HCT116 (cell line): ENCODE results near the gene GMCL1. TPM values are rescaled to one million over a fixed set of nuclear protein-coding genes. Genes with fewer than 3 reads are reported as not detected.

Experiments
- ATAC-seq: fragments of 200-7000 bp; cut with Tn5 transposase; 2 replicates; pipeline ENCODE4 v1.9.1; 2020; ENCODE audit warnings: mild to moderate bottlenecking, moderate library complexity
- BruUV-seq: library from RNA; stranded (reverse); fragments of 400-500 nt; replicated peaks from 2 replicates; lab custom pipeline; 2021; lab: Mats Ljungman, UMichigan
- CTCF ChIA-PET: fragments of 300-600 bp; sonication (Branson Sonifier 250); formaldehyde crosslinking; loops from one replicate; lab custom pipeline; 2021; ENCODE audit warnings: antibody characterized with exemption; lab: Charles Lee
- POLR2A ChIA-PET: fragments of 300-600, 350-600 bp; sonication (Branson Sonifier 250); formaldehyde crosslinking; loops from one replicate; lab custom pipeline; 2021; ENCODE audit warnings: antibody characterized with exemption; lab: Charles Lee
- RAD21 ChIA-PET, 2 experiments: fragments of 300-600 bp; sonication (Branson Sonifier 250); formaldehyde crosslinking; loops; one replicate each; lab custom pipeline; 2023; ENCODE audit warnings: low total read pairs in 2 of 2; ENCODE audit not compliant: uncharacterized antibody in 2 of 2, unreplicated experiment in 2 of 2, low non-redundant PET in 1 of 2; lab: Charles Lee
- DNase-seq: peaks from one replicate; pipeline ENCODE4 v3.0.0-alpha.2; 2010; ENCODE audit warnings: low read depth, low spot score
- H2AFZ ChIP-seq: fragments of 200-600 bp; shearing (Covaris generic), sonication (generic); 2 replicates; pipeline ENCODE4 v1.6.1; 2017; ENCODE audit warnings: low read depth, mixed run types, mixed read lengths, antibody characterized with exemption, low read length; ENCODE audit not compliant: poor library complexity, severe bottlenecking
- H3K27ac ChIP-seq: 2 replicates; pipeline ENCODE4 v1.5.1; 2012; ENCODE audit warnings: low read depth, low read length
- H3K27me3 ChIP-seq: fragments of 200-600 bp; sonication (generic); 2 replicates; pipeline ENCODE4 v1.6.1; 2016; ENCODE audit warnings: mixed run types, low read length, mixed read lengths; ENCODE audit not compliant: insufficient read depth
- H3K36me3 ChIP-seq, 2 experiments: fragments of 200-500 bp in 1 of 2; fragments of 200-600 bp in 1 of 2; sonication (Bioruptor generic) in 1 of 2; sonication (generic) in 1 of 2; 2 replicates each; pipeline versions ENCODE4 v1.5.1 to v1.6.1; 2014 to 2016; ENCODE audit warnings: low read length in 2 of 2, inconsistent platforms in 1 of 2, mixed read lengths in 1 of 2, mixed run types in 1 of 2; ENCODE audit not compliant: insufficient read depth in 2 of 2, control insufficient read depth in 1 of 2
- H3K4me1 ChIP-seq, 2 experiments: fragments of 200-600 bp in 1 of 2; sonication (generic) in 1 of 2; 2 replicates each; pipeline versions ENCODE4 v1.5.1 to v1.6.1; 2012 to 2017; ENCODE audit warnings: low read length in 2 of 2, inconsistent platforms in 1 of 2, mild to moderate bottlenecking in 1 of 2, mixed read lengths in 1 of 2, mixed run types in 1 of 2, moderate library complexity in 1 of 2; ENCODE audit not compliant: insufficient read depth in 2 of 2, control insufficient read depth in 1 of 2
- H3K4me2 ChIP-seq: fragments of 200-600 bp; sonication (generic); 2 replicates; pipeline ENCODE4 v1.6.1; 2017; ENCODE audit warnings: mixed run types, low read length, mixed read lengths
- H3K4me3 ChIP-seq, 2 experiments: fragments of 200-600 bp in 1 of 2; sonication (generic) in 1 of 2; replicated peaks in 1 of 2; 2 replicates each; pipeline ENCODE4 v1.5.1; 2011 to 2016; ENCODE audit warnings: low read length in 2 of 2, control low read depth in 1 of 2, low read depth in 1 of 2, mild to moderate bottlenecking in 1 of 2, mixed read lengths in 1 of 2, mixed run types in 1 of 2
- H3K79me2 ChIP-seq: fragments of 200-600 bp; sonication (generic); 2 replicates; pipeline ENCODE4 v1.6.1; 2017; ENCODE audit warnings: mild to moderate bottlenecking, mixed run types, low read length, moderate library complexity, mixed read lengths; ENCODE audit not compliant: insufficient read depth
- H3K9ac ChIP-seq: fragments of 200-600 bp; sonication (generic); 2 replicates; pipeline ENCODE4 v1.6.1; 2016; ENCODE audit warnings: low read length, mixed read lengths
- H3K9me2 ChIP-seq: fragments of 200-600 bp; sonication (generic), shearing (Covaris generic); 2 replicates; pipeline ENCODE4 v1.6.1; 2017; ENCODE audit warnings: mixed run types, mild to moderate bottlenecking, moderate library complexity; ENCODE audit not compliant: insufficient read depth
- H3K9me3 ChIP-seq, 2 experiments: fragments of 200-500 bp in 1 of 2; fragments of 200-600 bp in 1 of 2; sonication (Bioruptor generic) in 1 of 2; sonication (generic) in 1 of 2; 2 replicates each; pipeline ENCODE4 v1.6.1; 2014 to 2017; ENCODE audit warnings: low read length in 2 of 2, mixed read lengths in 2 of 2, inconsistent platforms in 1 of 2, low read depth in 1 of 2, mild to moderate bottlenecking in 1 of 2, mixed run types in 1 of 2, moderate library complexity in 1 of 2; ENCODE audit not compliant: control insufficient read depth in 1 of 2, insufficient read depth in 1 of 2
- H4K20me1 ChIP-seq: fragments of 200-600 bp; sonication (generic), shearing (Covaris generic); 2 replicates; pipeline ENCODE4 v1.6.1; 2017; ENCODE audit warnings: mixed run types, mild to moderate bottlenecking, moderate library complexity; ENCODE audit not compliant: insufficient read depth
- CBX3 ChIP-seq: IDR thresholded peaks from 2 replicates; pipeline ENCODE4 v1.6.1; 2012; ENCODE audit warnings: low read depth
- EZH2 ChIP-seq: fragments of 200-600 bp; sonication (generic); IDR thresholded peaks from 2 replicates; pipeline ENCODE4 v1.6.1; 2017; ENCODE audit warnings: antibody characterized with exemption, mixed run types
- FOSL1 ChIP-seq: IDR thresholded peaks from 2 replicates; pipeline ENCODE4 v1.6.1; 2012; ENCODE audit warnings: low read depth
- JUND ChIP-seq: IDR thresholded peaks from 2 replicates; pipeline ENCODE4 v1.6.1; 2012
- POLR2A ChIP-seq: IDR thresholded peaks from 2 replicates; pipeline ENCODE4 v1.7.0; 2011; ENCODE audit warnings: borderline replicate concordance; ENCODE audit not compliant: insufficient read depth, insufficient read length; ENCODE audit errors: extremely low read depth
- POLR2AphosphoS5 ChIP-seq: IDR thresholded peaks from 2 replicates; pipeline ENCODE4 v1.6.1; 2011; ENCODE audit warnings: mild to moderate bottlenecking, low read depth, low read length, moderate library complexity
- RAD21 ChIP-seq: IDR thresholded peaks from 2 replicates; pipeline ENCODE4 v1.6.1; 2012; ENCODE audit warnings: low read depth, mild to moderate bottlenecking
- SIN3A ChIP-seq: IDR thresholded peaks from 2 replicates; pipeline ENCODE4 v1.6.1; 2012; ENCODE audit warnings: low read depth
- TCF7L2 ChIP-seq: IDR thresholded peaks from 2 replicates; pipeline ENCODE4 v1.7.0; 2011; ENCODE audit warnings: borderline replicate concordance, inconsistent platforms; ENCODE audit not compliant: insufficient read depth, insufficient read length; ENCODE audit errors: extremely low read depth
- ZFX ChIP-seq: fragments of 450-650 bp; IDR thresholded peaks from 2 replicates; pipeline ENCODE4 v1.6.1; 2017
- intact Hi-C: fragments of 100-400 bp; cut with micrococcal nuclease; formaldehyde crosslinking; loops from 2 replicates; pipeline ENCODE4 v1.10.0; 2022
- total RNA-seq: library from RNA; stranded (reverse); gene quantifications from one replicate; pipeline ENCODE4 v1.2.1, GENCODE V29; 2021; ENCODE audit not compliant: unreplicated experiment
- TF ChIP-seq, protein P1 (sequence below): IDR thresholded peaks from 2 replicates; pipeline ENCODE4 v1.6.1; 2012
- TF ChIP-seq, protein P2 (sequence below), 3 experiments: fragments of 200-600 bp in 1 of 3; sonication (generic) in 1 of 3; IDR thresholded peaks in 2 of 3; conservative IDR thresholded peaks in 1 of 3; 2 replicates each; pipeline ENCODE4 v1.5.1; 2012 to 2017; ENCODE audit warnings: low read depth in 2 of 3, low read length in 2 of 3, antibody characterized with exemption in 1 of 3, borderline replicate concordance in 1 of 3, control low read depth in 1 of 3, mild to moderate bottlenecking in 1 of 3, mixed read lengths in 1 of 3, mixed run types in 1 of 3, moderate library complexity in 1 of 3; ENCODE audit not compliant: insufficient read depth in 1 of 3
- TF ChIP-seq, protein P3 (sequence below): IDR thresholded peaks from 2 replicates; pipeline ENCODE4 v1.6.1; 2012; ENCODE audit warnings: low read depth
- TF ChIP-seq, protein P4 (sequence below): IDR thresholded peaks from 2 replicates; pipeline ENCODE4 v1.6.1; 2011; ENCODE audit warnings: mild to moderate bottlenecking, low read length, moderate library complexity; ENCODE audit not compliant: insufficient replicate concordance; ENCODE audit errors: extremely low read depth

The GMCL1 gene
- total RNA-seq, 1 experiment from 2014 or later = 16.7 TPM

DNA sequence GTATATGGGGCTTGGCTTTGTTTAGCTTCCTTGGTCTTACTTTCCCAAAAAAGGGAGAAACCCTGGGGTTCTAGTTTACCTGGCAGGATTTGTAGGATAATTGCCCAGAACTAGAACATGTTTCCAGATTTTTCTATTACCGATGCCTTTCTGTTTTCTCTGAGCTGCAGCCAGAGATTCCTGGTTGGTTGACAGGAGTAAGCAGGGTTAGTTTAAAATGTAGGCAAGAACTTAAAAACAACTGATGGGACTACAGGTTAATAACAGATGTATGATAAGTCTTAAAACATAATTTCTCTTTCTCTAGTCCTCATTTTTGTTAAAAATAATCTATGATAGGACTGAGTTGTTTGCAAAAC lies 38.9 kb upstream of the GMCL1 start:
- Histone ChIP-seq H3K9me2 (no peaks in the 10 kb centered on the region), H3K4me1 (no peaks in the 10 kb centered on the region), H3K9me3 (no peaks in the 10 kb centered on the region), H3K4me3 (no peak overlapping the region), H3K4me2 (no peak overlapping the region), H3K79me2 (no peaks in the 10 kb centered on the region), H3K27ac (no peak overlapping the region), H3K9ac (no peak overlapping the region), H4K20me1 (no peaks in the 10 kb centered on the region), H2AFZ (no peak overlapping the region), H3K27me3 (no peaks in the 10 kb centered on the region), H3K36me3 (no peaks in the 10 kb centered on the region)
- ChIA-PET POLR2A (no interaction called here), CTCF (interaction anchor here (1.8 kb wide), 1 partner anchor 66 kb away, joined by 4 read pairs; no protein-coding TSS in a partner anchor), RAD21 (no interaction called here)
- no peak for ATAC-seq
- TF ChIP-seq POLR2AphosphoS5 = no peak
- TF ChIP-seq JUND = no peak
- no peak for DNase-seq
- BruUV-seq = no TSS peak
- intact Hi-C loops = no loop called here

DNA sequence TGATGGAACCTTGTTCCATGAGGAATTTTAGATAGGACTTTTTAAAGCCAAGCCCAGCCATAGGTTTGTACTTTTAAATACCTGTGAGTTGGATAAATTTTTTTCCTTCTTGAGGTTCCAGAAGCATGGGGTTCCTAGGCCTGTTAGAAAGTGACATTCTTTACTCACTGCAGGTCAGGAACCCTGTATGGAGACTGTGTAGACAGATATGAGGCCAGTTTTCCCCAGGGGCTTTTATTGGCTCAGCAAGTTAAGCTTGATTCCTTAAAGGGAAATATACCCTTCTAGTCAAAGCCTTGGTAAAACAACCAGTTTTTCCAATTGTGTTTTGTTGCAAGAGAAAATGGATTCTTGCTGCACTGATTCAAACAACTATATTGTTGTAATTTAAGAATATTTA lies 38.4 kb upstream of the GMCL1 start:
- CTCF ChIA-PET = no interaction called here
- POLR2A ChIA-PET = no interaction called here
- intact Hi-C loops = no loop called here

More for the DNA sequence above, 38.4 kb upstream of the GMCL1 start:
- DNase-seq (no peak), ATAC-seq (no peak)
- Histone ChIP-seq H3K4me1 (no peaks in the 10 kb centered on the region), H3K9me2 (no peaks in the 10 kb centered on the region), H3K4me3 (no peak overlapping the region), H3K36me3 (no peaks in the 10 kb centered on the region), H2AFZ (no peak overlapping the region), H3K79me2 (no peaks in the 10 kb centered on the region), H3K27ac (no peak overlapping the region), H3K27me3 (no peaks in the 10 kb centered on the region), H3K4me2 (no peak overlapping the region), H3K9ac (no peak overlapping the region), H3K9me3 (no peaks in the 10 kb centered on the region), H4K20me1 (no peaks in the 10 kb centered on the region)
- no TSS peak for BruUV-seq
- RAD21 ChIA-PET = no interaction called here
- TF ChIP-seq EZH2 (no peak), RAD21 (no peak), TCF7L2 (no peak), FOSL1 (no peak), CBX3 (no peak), POLR2A (no peak), ZFX (no peak), SIN3A (no peak)
- TF ChIP-seq, protein P1, sequence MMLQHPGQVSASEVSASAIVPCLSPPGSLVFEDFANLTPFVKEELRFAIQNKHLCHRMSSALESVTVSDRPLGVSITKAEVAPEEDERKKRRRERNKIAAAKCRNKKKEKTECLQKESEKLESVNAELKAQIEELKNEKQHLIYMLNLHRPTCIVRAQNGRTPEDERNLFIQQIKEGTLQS = no peak
- TF ChIP-seq, protein P2, sequence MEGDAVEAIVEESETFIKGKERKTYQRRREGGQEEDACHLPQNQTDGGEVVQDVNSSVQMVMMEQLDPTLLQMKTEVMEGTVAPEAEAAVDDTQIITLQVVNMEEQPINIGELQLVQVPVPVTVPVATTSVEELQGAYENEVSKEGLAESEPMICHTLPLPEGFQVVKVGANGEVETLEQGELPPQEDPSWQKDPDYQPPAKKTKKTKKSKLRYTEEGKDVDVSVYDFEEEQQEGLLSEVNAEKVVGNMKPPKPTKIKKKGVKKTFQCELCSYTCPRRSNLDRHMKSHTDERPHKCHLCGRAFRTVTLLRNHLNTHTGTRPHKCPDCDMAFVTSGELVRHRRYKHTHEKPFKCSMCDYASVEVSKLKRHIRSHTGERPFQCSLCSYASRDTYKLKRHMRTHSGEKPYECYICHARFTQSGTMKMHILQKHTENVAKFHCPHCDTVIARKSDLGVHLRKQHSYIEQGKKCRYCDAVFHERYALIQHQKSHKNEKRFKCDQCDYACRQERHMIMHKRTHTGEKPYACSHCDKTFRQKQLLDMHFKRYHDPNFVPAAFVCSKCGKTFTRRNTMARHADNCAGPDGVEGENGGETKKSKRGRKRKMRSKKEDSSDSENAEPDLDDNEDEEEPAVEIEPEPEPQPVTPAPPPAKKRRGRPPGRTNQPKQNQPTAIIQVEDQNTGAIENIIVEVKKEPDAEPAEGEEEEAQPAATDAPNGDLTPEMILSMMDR (IDR thresholded peaks at IDR 0.05 in 2 of 3, conservative IDR thresholded peaks at IDR 0.05 in 1 of 3; ENCODE audit: borderline replicate concordance in 1 of 3, insufficient read depth in 1 of 3, low read depth in 2 of 3, low read length in 2 of 3) = no peak
- TF ChIP-seq, protein P3, sequence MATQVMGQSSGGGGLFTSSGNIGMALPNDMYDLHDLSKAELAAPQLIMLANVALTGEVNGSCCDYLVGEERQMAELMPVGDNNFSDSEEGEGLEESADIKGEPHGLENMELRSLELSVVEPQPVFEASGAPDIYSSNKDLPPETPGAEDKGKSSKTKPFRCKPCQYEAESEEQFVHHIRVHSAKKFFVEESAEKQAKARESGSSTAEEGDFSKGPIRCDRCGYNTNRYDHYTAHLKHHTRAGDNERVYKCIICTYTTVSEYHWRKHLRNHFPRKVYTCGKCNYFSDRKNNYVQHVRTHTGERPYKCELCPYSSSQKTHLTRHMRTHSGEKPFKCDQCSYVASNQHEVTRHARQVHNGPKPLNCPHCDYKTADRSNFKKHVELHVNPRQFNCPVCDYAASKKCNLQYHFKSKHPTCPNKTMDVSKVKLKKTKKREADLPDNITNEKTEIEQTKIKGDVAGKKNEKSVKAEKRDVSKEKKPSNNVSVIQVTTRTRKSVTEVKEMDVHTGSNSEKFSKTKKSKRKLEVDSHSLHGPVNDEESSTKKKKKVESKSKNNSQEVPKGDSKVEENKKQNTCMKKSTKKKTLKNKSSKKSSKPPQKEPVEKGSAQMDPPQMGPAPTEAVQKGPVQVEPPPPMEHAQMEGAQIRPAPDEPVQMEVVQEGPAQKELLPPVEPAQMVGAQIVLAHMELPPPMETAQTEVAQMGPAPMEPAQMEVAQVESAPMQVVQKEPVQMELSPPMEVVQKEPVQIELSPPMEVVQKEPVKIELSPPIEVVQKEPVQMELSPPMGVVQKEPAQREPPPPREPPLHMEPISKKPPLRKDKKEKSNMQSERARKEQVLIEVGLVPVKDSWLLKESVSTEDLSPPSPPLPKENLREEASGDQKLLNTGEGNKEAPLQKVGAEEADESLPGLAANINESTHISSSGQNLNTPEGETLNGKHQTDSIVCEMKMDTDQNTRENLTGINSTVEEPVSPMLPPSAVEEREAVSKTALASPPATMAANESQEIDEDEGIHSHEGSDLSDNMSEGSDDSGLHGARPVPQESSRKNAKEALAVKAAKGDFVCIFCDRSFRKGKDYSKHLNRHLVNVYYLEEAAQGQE = no peak
- TF ChIP-seq, protein P4, sequence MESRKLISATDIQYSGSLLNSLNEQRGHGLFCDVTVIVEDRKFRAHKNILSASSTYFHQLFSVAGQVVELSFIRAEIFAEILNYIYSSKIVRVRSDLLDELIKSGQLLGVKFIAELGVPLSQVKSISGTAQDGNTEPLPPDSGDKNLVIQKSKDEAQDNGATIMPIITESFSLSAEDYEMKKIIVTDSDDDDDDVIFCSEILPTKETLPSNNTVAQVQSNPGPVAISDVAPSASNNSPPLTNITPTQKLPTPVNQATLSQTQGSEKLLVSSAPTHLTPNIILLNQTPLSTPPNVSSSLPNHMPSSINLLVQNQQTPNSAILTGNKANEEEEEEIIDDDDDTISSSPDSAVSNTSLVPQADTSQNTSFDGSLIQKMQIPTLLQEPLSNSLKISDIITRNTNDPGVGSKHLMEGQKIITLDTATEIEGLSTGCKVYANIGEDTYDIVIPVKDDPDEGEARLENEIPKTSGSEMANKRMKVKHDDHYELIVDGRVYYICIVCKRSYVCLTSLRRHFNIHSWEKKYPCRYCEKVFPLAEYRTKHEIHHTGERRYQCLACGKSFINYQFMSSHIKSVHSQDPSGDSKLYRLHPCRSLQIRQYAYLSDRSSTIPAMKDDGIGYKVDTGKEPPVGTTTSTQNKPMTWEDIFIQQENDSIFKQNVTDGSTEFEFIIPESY = no peak
